Fibroblast of lung (primary cell): Measurements from ENCODE around the gene C1orf146. TPM values are rescaled to one million over a fixed set of nuclear protein-coding genes. Genes with fewer than 3 reads are reported as not detected.

Experiments used
- DNase-seq, 2 donors: peaks; one replicate each; pipeline versions ENCODE4 v3.0.0 to v3.0.0-alpha.2; 2010; ENCODE audit warnings: low read depth in 2 of 2
- H2AFZ ChIP-seq: 2 replicates; pipeline ENCODE4 v1.5.1; 2012; ENCODE audit warnings: low read length, control low read depth, inconsistent platforms
- H3K27ac ChIP-seq: 2 replicates; pipeline ENCODE4 v1.5.1; 2011; ENCODE audit warnings: low read length, control low read depth; ENCODE audit not compliant: insufficient read depth
- H3K27me3 ChIP-seq: 2 replicates; pipeline ENCODE4 v1.5.1; 2011; ENCODE audit warnings: mild to moderate bottlenecking, low read length; ENCODE audit not compliant: control insufficient read depth, insufficient read depth
- H3K36me3 ChIP-seq: 2 replicates; pipeline ENCODE4 v1.5.1; 2011; ENCODE audit warnings: low read length; ENCODE audit not compliant: control insufficient read depth, insufficient read depth
- H3K4me1 ChIP-seq: 2 replicates; pipeline ENCODE4 v1.5.1; 2011; ENCODE audit warnings: low read length; ENCODE audit not compliant: control insufficient read depth, insufficient read depth; ENCODE audit errors: extremely low read depth
- H3K4me2 ChIP-seq: 2 replicates; pipeline ENCODE4 v1.5.1; 2011; ENCODE audit warnings: low read length, control low read depth; ENCODE audit not compliant: insufficient read depth; ENCODE audit errors: extremely low read depth
- H3K4me3 ChIP-seq, 4 experiments: fragments of 200-600 bp in 1 of 4; sonication (generic) in 1 of 4; replicated peaks in 1 of 4; 2 replicates each; pipeline ENCODE4 v1.5.1; 2011 to 2016; ENCODE audit warnings: low read length in 4 of 4, low read depth in 3 of 4, mild to moderate bottlenecking in 3 of 4, control low read depth in 2 of 4, inconsistent platforms in 1 of 4, mixed read lengths in 1 of 4; ENCODE audit not compliant: insufficient read depth in 1 of 4; ENCODE audit errors: control extremely low read depth in 1 of 4
- H3K79me2 ChIP-seq: 2 replicates; pipeline ENCODE4 v1.5.1; 2012; ENCODE audit warnings: mild to moderate bottlenecking, low read length, inconsistent platforms; ENCODE audit not compliant: control insufficient read depth, insufficient read depth
- H3K9ac ChIP-seq: 2 replicates; pipeline ENCODE4 v1.5.1; 2011; ENCODE audit warnings: mild to moderate bottlenecking, low read length, control low read depth; ENCODE audit not compliant: insufficient read depth
- H3K9me3 ChIP-seq: 2 replicates; pipeline ENCODE4 v1.5.1; 2012; ENCODE audit warnings: low read depth, low read length; ENCODE audit not compliant: control insufficient read depth, insufficient read depth
- H4K20me1 ChIP-seq: 2 replicates; pipeline ENCODE4 v1.5.1; 2011; ENCODE audit warnings: low read length; ENCODE audit not compliant: control insufficient read depth, insufficient read depth; ENCODE audit errors: extremely low read depth
- CTCF ChIP-seq, 2 donors: IDR thresholded peaks in 1 of 2; conservative IDR thresholded peaks in 1 of 2; 1 replicate in 1 of 2; 2 replicates in 1 of 2; pipeline ENCODE4 v1.5.1; 2011 to 2012; ENCODE audit warnings: low read length in 2 of 2, control low read depth in 1 of 2, inconsistent platforms in 1 of 2, low read depth in 1 of 2, mild to moderate bottlenecking in 1 of 2
- EZH2 ChIP-seq: IDR thresholded peaks from 2 replicates; pipeline ENCODE4 v1.5.1; 2012; ENCODE audit warnings: low read length, control low read depth, mild to moderate bottlenecking; ENCODE audit errors: missing control alignments
- polyA plus RNA-seq, 2 donors: library from polyadenylated mRNA; depleted of rRNA in 1 of 2; stranded (reverse) in 1 of 2; unstranded in 1 of 2; fragments of >200 nt; gene quantifications; 2 replicates each; pipeline ENCODE4 v1.2.1, GENCODE V29; 2011 to 2012; ENCODE audit warnings: missing spikeins in 1 of 2
- total RNA-seq: library from RNA; depleted of rRNA; stranded (reverse); fragments of >200 nt; gene quantifications from 2 replicates; pipeline ENCODE4 v1.2.1, GENCODE V29; 2014

Gene C1orf146
- total and polyA plus RNA-seq, 2 donors (not counting 1 experiment from before 2014, with no cell fraction given) = not detected

GRCh38 chr1:92228401-92228800 is 10.7 kb downstream of the C1orf146 start:
- Histone ChIP-seq H2AFZ (no peak overlapping the region), H3K9me3 (no peaks in the 10 kb centered on the region), H3K4me1 (no peaks in the 10 kb centered on the region), H3K79me2 (no peaks in the 10 kb centered on the region), H3K4me2 (no peak overlapping the region), H3K27ac (no peak overlapping the region), H4K20me1 (no peaks in the 10 kb centered on the region), H3K4me3 (no peak overlapping the region), H3K27me3 (peaks cover 4% of the 10 kb centered on the region), H3K9ac (no peak overlapping the region), H3K36me3 (no peaks in the 10 kb centered on the region)
- TF ChIP-seq EZH2 (no peak), CTCF (conservative IDR thresholded peaks at IDR 0.05 in 1 of 2, IDR thresholded peaks at IDR 0.05 in 1 of 2; ENCODE audit: low read depth in 1 of 2, low read length in 2 of 2) (no peak)
- no peak for DNase-seq

GRCh38 chr1:92230736-92231135 is 13.0 kb downstream of the C1orf146 start:
- Histone ChIP-seq H3K79me2 (no peaks in the 10 kb centered on the region), H3K9ac (no peak overlapping the region), H3K4me2 (no peak overlapping the region), H2AFZ (no peak overlapping the region), H3K36me3 (no peaks in the 10 kb centered on the region), H3K27ac (no peak overlapping the region), H3K27me3 (peaks cover 4% of the 10 kb centered on the region), H3K4me3 (no peak overlapping the region), H3K9me3 (no peaks in the 10 kb centered on the region), H3K4me1 (no peaks in the 10 kb centered on the region), H4K20me1 (no peaks in the 10 kb centered on the region)
- no peak for DNase-seq
- TF ChIP-seq EZH2 (no peak), CTCF (conservative IDR thresholded peaks at IDR 0.05 in 1 of 2, IDR thresholded peaks at IDR 0.05 in 1 of 2; ENCODE audit: low read depth in 1 of 2, low read length in 2 of 2) (no peak)

GRCh38 chr1:92240034-92240433 is 22.3 kb downstream of the C1orf146 start:
- H3K9me3 ChIP-seq = no peaks in the 10 kb centered on the region
- TF ChIP-seq EZH2 (no peak), CTCF (conservative IDR thresholded peaks at IDR 0.05 in 1 of 2, IDR thresholded peaks at IDR 0.05 in 1 of 2; ENCODE audit: low read depth in 1 of 2, low read length in 2 of 2) (no peak)
- no peak overlapping the region for H3K4me3 ChIP-seq
- H3K4me1 ChIP-seq = no peaks in the 10 kb centered on the region
- H4K20me1 ChIP-seq = no peaks in the 10 kb centered on the region
- no peaks in the 10 kb centered on the region for H3K27me3 ChIP-seq
- H3K9ac ChIP-seq = no peak overlapping the region
- no peaks in the 10 kb centered on the region for H3K79me2 ChIP-seq
- H2AFZ ChIP-seq = no peak overlapping the region
- no peak overlapping the region for H3K4me2 ChIP-seq
- no peak for DNase-seq
- H3K27ac ChIP-seq = no peak overlapping the region
- no peaks in the 10 kb centered on the region for H3K36me3 ChIP-seq
